ENCODE measurements around the gene ZMAT3. TPM values are rescaled to one million over a fixed set of nuclear protein-coding genes. Genes with fewer than 3 reads are reported as not detected.

The ZMAT3 gene
- total and polyA plus RNA-seq, 2 of the 4 experiments (the other 2 are of a cell fraction): 11.7 to 14.3 TPM

GRCh38 chr3:179035232-179035631 lies 36.4 kb downstream of the ZMAT3 start:
- no peak overlapping the region for H3K56ac ChIP-seq (ENCODE audit: extremely low read depth, insufficient read depth, low read length)
- dilution Hi-C loops (cut with HindIII; ENCODE audit: low sequenced_read_pairs, unreplicated experiment) (no loop called here), in situ Hi-C loops (cut with MboI; ENCODE audit: low sequenced_read_pairs) (no loop called here), intact Hi-C loops (cut with micrococcal nuclease) (no loop called here)
- peak overlapping the region; percentile 19 for H2BK5ac ChIP-seq (ENCODE audit: low read depth, low read length, poor library complexity, severe bottlenecking)
- peaks cover 14% of the 10 kb centered on the region for H3K36me3 ChIP-seq (ENCODE audit: control insufficient read depth, insufficient read depth, low read length)
- no peak overlapping the region for H3K4me3 ChIP-seq (ENCODE audit: insufficient read depth, low read depth, low read length)
- no peaks in the 10 kb centered on the region for H3K9me3 ChIP-seq (ENCODE audit: control insufficient read depth, insufficient read depth, low read length)
- BruUV-seq (replicated peaks): no TSS peak
- H3K4ac ChIP-seq (ENCODE audit: low read depth, low read length): no peak overlapping the region
- peaks cover 13% of the 10 kb centered on the region for H3K9me1 ChIP-seq (ENCODE audit: insufficient read depth, low read length)
- H4K20me1 ChIP-seq (ENCODE audit: insufficient read depth, low read length): peaks cover 50% of the 10 kb centered on the region
- H2AK5ac ChIP-seq (ENCODE audit: low read depth, low read length): no peak overlapping the region; the same call in 1 of the 2 replicates
- no peak overlapping the region for H3K4me2 ChIP-seq (ENCODE audit: low read depth, low read length)
- WGBS, 2 experiments (ENCODE audit: extremely low coverage in 2 of 2, insufficient read length in 1 of 2): no CpG with 5 or more reads among the region's 3 CpGs
- H3K9ac ChIP-seq (ENCODE audit: low read depth, low read length): no peak overlapping the region
- H2BK120ac ChIP-seq (ENCODE audit: low read depth, low read length): no peak overlapping the region
- H2BK15ac ChIP-seq (ENCODE audit: low read depth, low read length): no peak overlapping the region
- H4K91ac ChIP-seq (ENCODE audit: insufficient read depth, low read depth, low read length): no peak overlapping the region; the same call in 1 of the 2 replicates
- no peak for TF ChIP-seq MXI1 (IDR thresholded peaks at IDR 0.05; ENCODE audit: borderline replicate concordance, low read depth, low read length)
- TF ChIP-seq USF2 (IDR thresholded peaks at IDR 0.05; ENCODE audit: low read depth, low read length): no peak
- TF ChIP-seq RFX5 (IDR thresholded peaks at IDR 0.05; ENCODE audit: low read depth, low read length): no peak
- no peak for TF ChIP-seq CEBPB (IDR thresholded peaks at IDR 0.05; ENCODE audit: low read depth, low read length)
- TF ChIP-seq BHLHE40 (IDR thresholded peaks at IDR 0.05; ENCODE audit: low read depth, low read length): no peak
- TF ChIP-seq RAD21 (IDR thresholded peaks at IDR 0.05; ENCODE audit: low read length): no peak
- TF ChIP-seq ELK1 (IDR thresholded peaks at IDR 0.05; ENCODE audit: borderline replicate concordance, low read depth, low read length): no peak
- TF ChIP-seq NFE2L2 (IDR thresholded peaks at IDR 0.05; ENCODE audit: low read depth, low read length): no peak
- no peak for TF ChIP-seq MAFK (IDR thresholded peaks at IDR 0.05; ENCODE audit: low read depth, low read length)
- TF ChIP-seq SMC3 (IDR thresholded peaks at IDR 0.05; ENCODE audit: low read depth, low read length): no peak
- TF ChIP-seq CTCF (conservative IDR thresholded peaks at IDR 0.05; ENCODE audit: low read depth, low read length): no peak
- TF ChIP-seq RCOR1 (IDR thresholded peaks at IDR 0.05; ENCODE audit: insufficient replicate concordance, low read length): no peak
- POLR2A ChIA-PET (ENCODE audit: unreplicated experiment): no interaction called here
- ATAC-seq (ENCODE audit: low read depth): no peak
- H3K18ac ChIP-seq (ENCODE audit: low read depth, low read length): no peak overlapping the region
- H2BK20ac ChIP-seq (ENCODE audit: low read depth, low read length): no peak overlapping the region
- H2AFZ ChIP-seq (replicated peaks; ENCODE audit: low read length, poor library complexity): no peak overlapping the region
- no peak overlapping the region for H3K14ac ChIP-seq (replicated peaks; ENCODE audit: low read depth, low read length)
- CTCF ChIA-PET: no interaction called here
- H3K27me3 ChIP-seq (ENCODE audit: control insufficient read depth, insufficient read depth, low read length): no peaks in the 10 kb centered on the region
- peaks cover 31 to 58% of the 10 kb centered on the region in 2 experiments for H3K79me1 ChIP-seq (ENCODE audit: low read depth in 1 of 2, low read length in 2 of 2)
- H3K27ac ChIP-seq (ENCODE audit: insufficient read depth, low read length): no peak overlapping the region
- no peak for DNase-seq
- no peak overlapping the region for H4K8ac ChIP-seq (ENCODE audit: low read depth in 2 of 2, low read length in 2 of 2)
- H4K5ac ChIP-seq (ENCODE audit: low read depth, low read length): no peak overlapping the region
- H3K23ac ChIP-seq (ENCODE audit: low read depth, low read length): peak overlapping the region; percentile 44; the same call in 1 of the 2 replicates
- no peak overlapping the region for H2AK9ac ChIP-seq (replicated peaks; ENCODE audit: low read depth, low read length, poor library complexity)
- peaks cover 14% of the 10 kb centered on the region for H3K4me1 ChIP-seq (ENCODE audit: control insufficient read depth, insufficient read depth, low read length)

Measured in IMR-90 (cell line).